Astrocyte (in vitro differentiated cells and primary cell): ENCODE measurements around the gene GSTCD. TPM values are rescaled to one million over a fixed set of nuclear protein-coding genes. Genes with fewer than 3 reads are reported as not detected.

ENCODE experiments used
- DNase-seq: peaks from one replicate; pipeline ENCODE4 v3.0.0-alpha.2; 2010; ENCODE audit warnings: low read depth
- FAIRE-seq: peaks from 2 replicates; lab custom pipeline; 2011; peaks lifted over from hg19 to GRCh38; lab: Jason Lieb, UNC
- H2AFZ ChIP-seq: 2 replicates; pipeline ENCODE4 v1.6.0; 2012; ENCODE audit warnings: low read depth, low read length, inconsistent platforms
- H3K27ac ChIP-seq: 2 replicates; pipeline ENCODE4 v1.5.1; 2011; ENCODE audit warnings: low read depth, low read length, inconsistent platforms
- H3K27me3 ChIP-seq: 2 replicates; pipeline ENCODE4 v1.6.0; 2011; ENCODE audit warnings: low read length, inconsistent platforms; ENCODE audit not compliant: insufficient read depth
- H3K36me3 ChIP-seq: 2 replicates; pipeline ENCODE4 v1.5.1; 2011; ENCODE audit warnings: low read length, inconsistent platforms; ENCODE audit not compliant: insufficient read depth
- H3K4me1 ChIP-seq: 2 replicates; pipeline ENCODE4 v1.5.1; 2011; ENCODE audit warnings: low read length, inconsistent platforms; ENCODE audit not compliant: insufficient read depth
- H3K4me2 ChIP-seq: 2 replicates; pipeline ENCODE4 v1.6.0; 2012; ENCODE audit warnings: low read length, inconsistent platforms
- H3K4me3 ChIP-seq: 2 replicates; pipeline ENCODE4 v1.5.1; 2011; ENCODE audit warnings: low read depth, mild to moderate bottlenecking, low read length, inconsistent platforms; ENCODE audit not compliant: insufficient read depth
- H3K79me2 ChIP-seq: 2 replicates; pipeline ENCODE4 v1.6.0; 2012; ENCODE audit warnings: mild to moderate bottlenecking, low read length, inconsistent platforms; ENCODE audit not compliant: insufficient read depth
- H3K9ac ChIP-seq: 2 replicates; pipeline ENCODE4 v1.6.0; 2012; ENCODE audit warnings: mild to moderate bottlenecking, low read length, inconsistent platforms
- H3K9me3 ChIP-seq: 2 replicates; pipeline ENCODE4 v1.5.1; 2012; ENCODE audit warnings: low read depth, mild to moderate bottlenecking, low read length, inconsistent platforms; ENCODE audit not compliant: insufficient read depth
- H4K20me1 ChIP-seq: 2 replicates; pipeline ENCODE4 v1.6.0; 2012; ENCODE audit warnings: low read length, inconsistent platforms; ENCODE audit not compliant: insufficient read depth
- H3K27ac Mint-ChIP-seq: one replicate; pipeline ENCODE4 v1.8.0; 2021; ENCODE audit warnings: mild to moderate bottlenecking, mixed read lengths; ENCODE audit not compliant: unreplicated experiment
- H3K27me3 Mint-ChIP-seq: one replicate; pipeline ENCODE4 v1.8.0; 2021; ENCODE audit warnings: low read depth, mixed read lengths; ENCODE audit not compliant: unreplicated experiment
- H3K36me3 Mint-ChIP-seq: one replicate; pipeline ENCODE4 v1.8.0; 2021; ENCODE audit warnings: low read depth, mixed read lengths; ENCODE audit not compliant: unreplicated experiment
- H3K4me1 Mint-ChIP-seq: one replicate; pipeline ENCODE4 v1.8.0; 2021; ENCODE audit warnings: low read depth, mixed read lengths; ENCODE audit not compliant: unreplicated experiment
- H3K4me3 Mint-ChIP-seq: one replicate; pipeline ENCODE4 v1.8.0; 2021; ENCODE audit warnings: mild to moderate bottlenecking, moderate library complexity, mixed read lengths; ENCODE audit not compliant: unreplicated experiment
- H3K9me3 Mint-ChIP-seq: one replicate; pipeline ENCODE4 v1.8.0; 2021; ENCODE audit warnings: mild to moderate bottlenecking, mixed read lengths; ENCODE audit not compliant: unreplicated experiment
- CTCF ChIP-seq: IDR thresholded peaks from 2 replicates; pipeline ENCODE4 v1.5.1; 2011; ENCODE audit warnings: low read depth, mild to moderate bottlenecking, inconsistent platforms, low read length, moderate library complexity; ENCODE audit not compliant: insufficient read depth
- EZH2 ChIP-seq: IDR thresholded peaks from 2 replicates; pipeline ENCODE4 v1.6.1; 2012; ENCODE audit warnings: mild to moderate bottlenecking, low read length, inconsistent platforms; ENCODE audit not compliant: insufficient read depth
- total RNA-seq: library from RNA; stranded (reverse); gene quantifications from 2 replicates; pipeline ENCODE4 v1.2.1, GENCODE V29; 2021

GSTCD gene
- total RNA-seq, 1 donor from 2014 or later = 12.3 TPM

- Histone ChIP-seq H3K27me3 (no peaks in the 10 kb centered on the region), H3K4me1 (no peaks in the 10 kb centered on the region), H3K4me2 (no peak overlapping the region), H3K36me3 (no peaks in the 10 kb centered on the region), H4K20me1 (no peaks in the 10 kb centered on the region), H3K4me3 (no peak overlapping the region), H3K9me3 (no peaks in the 10 kb centered on the region), H3K9ac (no peak overlapping the region), H2AFZ (no peak overlapping the region), H3K79me2 (no peaks in the 10 kb centered on the region), H3K27ac (no peak overlapping the region)
- Mint-ChIP-seq H3K4me1 (no peaks in the 10 kb centered on the region), H3K36me3 (no peaks in the 10 kb centered on the region), H3K27ac (no peak overlapping the region), H3K9me3 (no peaks in the 10 kb centered on the region), H3K27me3 (no peaks in the 10 kb centered on the region), H3K4me3 (no peak overlapping the region)
- FAIRE-seq = no peak
- TF ChIP-seq EZH2 (no peak), CTCF (no peak)
- no peak for DNase-seq
These were observed 37.9 kb upstream of the GSTCD start for GRCh38 chr4:105670684-105671083.

DNA sequence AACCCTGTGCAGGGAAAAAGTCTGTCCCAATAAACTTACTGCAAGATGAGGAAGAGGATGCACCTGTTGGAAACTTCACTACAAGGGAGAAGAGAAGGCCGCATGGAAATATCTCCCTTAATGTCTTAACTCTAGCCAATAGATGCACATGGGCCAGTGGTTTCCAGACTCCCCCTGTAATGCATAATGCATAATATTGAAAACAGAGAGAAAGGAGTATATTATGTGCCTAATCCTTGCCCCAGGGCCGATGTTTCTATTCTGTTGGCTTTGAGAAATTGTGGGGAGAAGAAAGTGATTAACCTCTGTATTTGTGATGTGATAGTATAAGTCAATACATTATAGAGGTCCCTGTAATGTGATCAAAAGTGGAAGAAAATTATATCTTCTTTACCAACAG, 37.3 kb upstream of the GSTCD start:
- H3K4me2 ChIP-seq = no peak overlapping the region
- TF ChIP-seq CTCF = no peak
- no peak for TF ChIP-seq EZH2
- FAIRE-seq (no peak), DNase-seq (no peak)
- no peak overlapping the region for H3K9ac ChIP-seq
- no peaks in the 10 kb centered on the region for H3K36me3 ChIP-seq
- no peak overlapping the region for H3K27ac ChIP-seq
- Mint-ChIP-seq H3K4me1 (no peaks in the 10 kb centered on the region), H3K4me3 (no peak overlapping the region), H3K27me3 (no peaks in the 10 kb centered on the region), H3K27ac (no peak overlapping the region), H3K9me3 (no peaks in the 10 kb centered on the region), H3K36me3 (no peaks in the 10 kb centered on the region)
- H3K9me3 ChIP-seq = no peaks in the 10 kb centered on the region
- no peaks in the 10 kb centered on the region for H3K79me2 ChIP-seq
- H3K4me1 ChIP-seq = no peaks in the 10 kb centered on the region
- no peak overlapping the region for H3K4me3 ChIP-seq
- H3K27me3 ChIP-seq = no peaks in the 10 kb centered on the region
- H4K20me1 ChIP-seq = no peaks in the 10 kb centered on the region
- H2AFZ ChIP-seq = no peak overlapping the region

GRCh38 chr4:105674011-105674410, 34.6 kb upstream of the GSTCD start:
- H3K9me3 ChIP-seq = no peaks in the 10 kb centered on the region

More at GRCh38 chr4:105674011-105674410, 34.6 kb upstream of the GSTCD start:
- FAIRE-seq (no peak), DNase-seq (no peak)
- Histone ChIP-seq H4K20me1 (no peaks in the 10 kb centered on the region), H3K36me3 (no peaks in the 10 kb centered on the region), H3K4me2 (no peak overlapping the region), H3K27ac (no peak overlapping the region), H3K4me1 (no peaks in the 10 kb centered on the region), H2AFZ (no peak overlapping the region), H3K9ac (no peak overlapping the region), H3K4me3 (no peak overlapping the region), H3K27me3 (no peaks in the 10 kb centered on the region), H3K79me2 (no peaks in the 10 kb centered on the region)
- H3K9me3 Mint-ChIP-seq = no peaks in the 10 kb centered on the region
- no peak overlapping the region for H3K27ac Mint-ChIP-seq
- no peaks in the 10 kb centered on the region for H3K36me3 Mint-ChIP-seq
- TF ChIP-seq CTCF (no peak), EZH2 (no peak)
- no peak overlapping the region for H3K4me3 Mint-ChIP-seq
- no peaks in the 10 kb centered on the region for H3K27me3 Mint-ChIP-seq
- no peaks in the 10 kb centered on the region for H3K4me1 Mint-ChIP-seq
